HepG2 (cell line): ENCODE results near the gene EGFR. TPM values are rescaled to one million over a fixed set of nuclear protein-coding genes. Genes with fewer than 3 reads are reported as not detected.

Experiments used
- MIER2 ChIP-seq: IDR thresholded peaks from 2 replicates; pipeline ENCODE4 v1.6.1; 2016; ENCODE audit warnings: missing biosample characterization, missing genetic modification reagents
- PAX8 ChIP-seq: sonication (generic); formaldehyde crosslinking; IDR thresholded peaks from 2 replicates; pipeline ENCODE4 v1.8.0; 2022; ENCODE audit warnings: mild to moderate bottlenecking, missing genetic modification reagents, borderline replicate concordance
- PHB2 ChIP-seq: fragments of 450-650 bp; IDR thresholded peaks from 2 replicates; pipeline ENCODE4 v1.6.1; 2018; ENCODE audit not compliant: partially characterized antibody
- PRPF4 ChIP-seq: fragments of 200-400 bp; formaldehyde crosslinking; IDR thresholded peaks from 2 replicates; pipeline ENCODE4 v1.6.1; 2016; ENCODE audit warnings: low read length, low read depth; ENCODE audit not compliant: poor library complexity, severe bottlenecking
- ZNF142 ChIP-seq: sonication (generic); formaldehyde crosslinking; IDR thresholded peaks from 2 replicates; pipeline ENCODE4 v1.4.0; 2020; ENCODE audit warnings: missing genetic modification reagents
- ZNF451 ChIP-seq: sonication (generic); formaldehyde crosslinking; IDR thresholded peaks from 2 replicates; pipeline ENCODE4 v1.5.0; 2020; ENCODE audit warnings: mild to moderate bottlenecking, missing genetic modification reagents
- ZNF512B ChIP-seq: sonication (generic); formaldehyde crosslinking; IDR thresholded peaks from 2 replicates; pipeline ENCODE4 v1.5.1; 2020; ENCODE audit warnings: missing genetic modification reagents, mild to moderate bottlenecking, borderline replicate concordance
- ZNF563 ChIP-seq: sonication (generic); formaldehyde crosslinking; IDR thresholded peaks from 2 replicates; pipeline ENCODE4 v1.8.0; 2022; ENCODE audit warnings: mild to moderate bottlenecking, moderate library complexity, missing genetic modification reagents
- polyA plus RNA-seq, 8 experiments: library from polyadenylated mRNA; depleted of rRNA in 3 of 8; stranded (reverse) in 7 of 8; unstranded in 1 of 8; fragments of >200 nt; fragmentation: Illumina TruSeq in 4 of 8; extraction: Trizol in 4 of 8; gene quantifications; 2 replicates each; pipeline versions ENCODE4 v1.2.1 to v1.2.3, GENCODE V29; 2011 to 2016; ENCODE audit warnings: low read depth in 4 of 8, missing spikeins in 1 of 8, mixed read lengths in 1 of 8; ENCODE audit not compliant: insufficient read depth in 1 of 8
- total RNA-seq, 5 experiments: library from RNA; depleted of rRNA; stranded (reverse); fragments of >200 nt; fragmentation: Illumina TruSeq; extraction: Trizol; gene quantifications; 2 replicates each; pipeline ENCODE4 v1.2.3, GENCODE V29; 2016; ENCODE audit warnings: low read depth in 1 of 5

EGFR gene
- total and polyA plus RNA-seq, 2 of the 13 experiments (the other 11 are each of a cell fraction or from before 2014, with no cell fraction given) = 7.0 to 10.0 TPM

- TF ChIP-seq ZNF142 (CRISPR knock-in tag) (no peak), PRPF4 (no peak), ZNF451 (CRISPR knock-in tag) (no peak), MIER2 (CRISPR knock-in tag) (no peak), ZNF563 (no peak), ZNF512B (no peak), PHB2 (no peak), PAX8 (CRISPR knock-in tag) (no peak)
- TF ChIP-seq, all 625 proteins: peak for 0
Measured at GRCh38 chr7:55135462-55135861, 116.6 kb downstream of the EGFR start (continued).
